Neuron (in vitro differentiated cells): ENCODE data around the gene SIRPD.

Experiments
- H2AFZ ChIP-seq: one replicate; pipeline ENCODE4 v1.6.1; 2013; ENCODE audit warnings: low read depth, mild to moderate bottlenecking, inconsistent platforms, low read length, moderate library complexity
- H3K27me3 ChIP-seq: one replicate; pipeline ENCODE4 v1.6.1; 2013; ENCODE audit warnings: low read length; ENCODE audit not compliant: insufficient read depth
- H3K36me3 ChIP-seq: one replicate; pipeline ENCODE4 v1.6.1; 2013; ENCODE audit warnings: low read length; ENCODE audit not compliant: insufficient read depth
- H3K4me1 ChIP-seq: one replicate; pipeline ENCODE4 v1.6.1; 2013; ENCODE audit warnings: low read length; ENCODE audit not compliant: insufficient read depth
- H3K4me3 ChIP-seq: 2 replicates; pipeline ENCODE4 v1.5.1; 2013; ENCODE audit warnings: mild to moderate bottlenecking, low read length, moderate library complexity
- H3K9me3 ChIP-seq: one replicate; pipeline ENCODE4 v1.6.1; 2013; ENCODE audit warnings: low read length

The SIRPD gene

DNA sequence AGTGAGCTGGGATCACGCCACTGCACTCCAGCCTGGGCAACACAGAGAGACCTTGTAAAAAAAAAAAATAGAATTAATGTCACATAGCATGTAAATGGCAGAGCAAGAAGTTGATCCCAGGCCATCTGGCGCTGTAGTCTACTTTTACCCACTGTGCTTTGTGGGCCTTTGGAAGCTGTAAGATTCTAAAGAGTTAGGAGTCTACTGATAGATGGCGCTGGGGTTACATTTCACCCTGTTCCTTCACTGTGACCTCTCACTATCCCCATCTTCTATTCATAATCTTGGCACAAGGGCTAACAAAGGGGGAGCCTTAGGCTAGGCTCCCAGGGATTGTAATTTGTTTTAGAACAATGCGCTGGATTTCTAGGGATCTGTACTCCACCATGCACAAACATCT is 24.4 kb downstream of the SIRPD start:
- Histone ChIP-seq H3K9me3 (no peaks in the 10 kb centered on the region), H3K4me1 (no peaks in the 10 kb centered on the region)

DNA sequence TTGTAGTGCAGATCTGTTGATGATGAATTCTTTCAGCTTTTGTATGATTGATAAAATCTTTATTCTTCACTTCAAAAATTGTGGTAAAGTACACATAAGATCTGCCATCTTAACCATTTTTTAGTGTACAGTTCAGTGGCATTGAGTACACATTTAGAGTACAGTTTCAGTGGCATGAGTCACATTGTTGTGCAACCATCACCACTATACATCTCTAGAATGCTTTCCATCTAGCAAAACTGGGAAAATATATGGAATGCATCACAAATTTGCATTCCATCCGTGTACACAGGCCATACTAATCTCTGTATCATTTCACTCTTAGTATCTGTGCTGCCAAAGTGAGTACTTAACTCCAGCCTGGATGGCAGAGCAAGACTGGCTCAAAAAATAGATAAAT is 28.7 kb downstream of the SIRPD start:
- H3K4me1 ChIP-seq: no peaks in the 10 kb centered on the region
- no peaks in the 10 kb centered on the region for H3K9me3 ChIP-seq
- H3K4me3 ChIP-seq: no peak overlapping the region
- no peak overlapping the region for H2AFZ ChIP-seq
- no peaks in the 10 kb centered on the region for H3K36me3 ChIP-seq
- no peaks in the 10 kb centered on the region for H3K27me3 ChIP-seq

More for the DNA sequence above, 24.4 kb downstream of the SIRPD start:
- H3K4me3 ChIP-seq: no peak overlapping the region
- H2AFZ ChIP-seq: no peak overlapping the region
- H3K36me3 ChIP-seq: no peaks in the 10 kb centered on the region
- H3K27me3 ChIP-seq: no peaks in the 10 kb centered on the region

DNA sequence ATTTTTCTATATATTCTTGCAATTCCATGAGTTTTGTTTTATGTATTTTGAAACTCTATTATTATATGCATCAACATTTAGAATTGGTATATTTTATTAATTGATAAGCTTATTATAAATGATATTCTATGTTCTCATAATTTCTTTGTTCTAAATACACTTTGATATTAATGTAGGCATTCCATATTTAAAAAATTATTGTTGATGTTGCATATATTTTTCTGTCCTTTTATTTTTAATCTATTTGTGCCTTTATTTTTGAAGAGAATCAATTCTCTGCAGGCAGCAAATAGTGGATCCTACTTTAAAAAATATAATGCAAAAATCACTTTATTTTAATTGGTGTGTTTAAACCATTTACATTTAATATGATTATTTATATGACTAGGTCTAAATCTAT is 29.6 kb downstream of the SIRPD start:
- Histone ChIP-seq H3K9me3 (no peaks in the 10 kb centered on the region), H2AFZ (no peak overlapping the region), H3K4me3 (no peak overlapping the region), H3K4me1 (no peaks in the 10 kb centered on the region), H3K27me3 (no peaks in the 10 kb centered on the region), H3K36me3 (no peaks in the 10 kb centered on the region)

DNA sequence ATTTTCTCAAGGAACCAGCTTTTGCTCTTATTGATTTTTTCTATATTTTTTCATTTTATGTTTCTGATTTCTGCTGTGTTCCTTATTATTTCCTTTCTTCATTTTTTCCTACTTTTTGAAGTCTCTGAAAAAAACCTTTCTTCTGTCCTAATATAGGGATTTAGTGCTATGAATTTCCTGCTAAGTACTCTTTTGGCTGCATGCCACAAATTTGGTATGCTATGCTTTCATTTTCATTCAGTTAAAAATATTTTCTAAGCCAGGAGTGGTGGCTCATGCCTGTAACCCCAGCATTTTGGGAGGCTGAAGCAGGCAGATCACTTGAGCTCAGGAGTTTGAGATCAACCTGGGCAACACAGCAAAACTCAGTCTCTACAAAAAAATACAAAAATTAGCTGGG is 30.6 kb downstream of the SIRPD start:
- Histone ChIP-seq H3K4me3 (no peak overlapping the region), H3K9me3 (no peaks in the 10 kb centered on the region), H3K4me1 (no peaks in the 10 kb centered on the region)

DNA sequence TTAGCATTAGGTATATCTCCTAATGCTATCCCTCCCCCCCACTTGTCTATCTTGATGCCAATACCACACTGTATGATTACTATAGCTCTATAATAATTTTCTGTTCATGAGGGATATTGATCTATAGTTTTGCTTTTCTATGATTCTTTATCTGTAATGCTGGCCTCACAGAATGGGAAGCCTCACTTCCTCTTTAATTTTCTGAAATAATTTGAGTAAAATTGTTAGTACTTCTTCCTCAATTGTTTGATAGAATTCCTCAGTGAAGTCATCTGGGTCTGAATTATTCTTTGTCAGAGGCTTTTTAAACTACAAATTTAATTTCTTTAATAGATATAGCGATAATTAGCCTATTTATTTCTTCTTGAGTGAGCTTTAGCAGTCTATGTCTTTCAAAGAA is 31.2 kb downstream of the SIRPD start:
- Histone ChIP-seq H3K4me3 (no peak overlapping the region), H3K4me1 (no peaks in the 10 kb centered on the region), H3K9me3 (no peaks in the 10 kb centered on the region), H3K36me3 (no peaks in the 10 kb centered on the region), H2AFZ (no peak overlapping the region), H3K27me3 (no peaks in the 10 kb centered on the region)

More for the DNA sequence above, 30.6 kb downstream of the SIRPD start:
- Histone ChIP-seq H3K36me3 (no peaks in the 10 kb centered on the region), H2AFZ (no peak overlapping the region), H3K27me3 (no peaks in the 10 kb centered on the region)

DNA sequence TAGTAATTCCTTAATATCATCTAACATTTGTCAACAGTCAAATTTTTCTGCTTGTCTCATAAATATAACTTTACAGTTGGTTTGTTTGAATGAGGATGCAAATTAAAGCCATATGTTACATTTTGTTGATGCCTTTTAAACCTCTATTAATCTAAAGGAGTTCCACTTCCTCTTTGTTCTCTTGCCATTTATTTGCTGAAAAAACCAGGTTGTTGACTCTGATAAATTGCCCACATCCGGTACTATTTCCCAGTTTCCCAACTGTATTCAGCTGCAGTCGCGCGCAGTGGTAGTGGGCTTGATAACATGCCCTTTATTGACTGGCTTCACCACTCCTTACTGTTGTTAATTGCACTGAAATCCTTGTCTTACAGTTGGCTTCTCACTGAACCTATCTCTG is 33.5 kb downstream of the SIRPD start:
- H3K4me3 ChIP-seq: no peak overlapping the region
- no peaks in the 10 kb centered on the region for H3K27me3 ChIP-seq
- no peaks in the 10 kb centered on the region for H3K9me3 ChIP-seq
- no peaks in the 10 kb centered on the region for H3K4me1 ChIP-seq
- H2AFZ ChIP-seq: no peak overlapping the region
- H3K36me3 ChIP-seq: no peaks in the 10 kb centered on the region

DNA sequence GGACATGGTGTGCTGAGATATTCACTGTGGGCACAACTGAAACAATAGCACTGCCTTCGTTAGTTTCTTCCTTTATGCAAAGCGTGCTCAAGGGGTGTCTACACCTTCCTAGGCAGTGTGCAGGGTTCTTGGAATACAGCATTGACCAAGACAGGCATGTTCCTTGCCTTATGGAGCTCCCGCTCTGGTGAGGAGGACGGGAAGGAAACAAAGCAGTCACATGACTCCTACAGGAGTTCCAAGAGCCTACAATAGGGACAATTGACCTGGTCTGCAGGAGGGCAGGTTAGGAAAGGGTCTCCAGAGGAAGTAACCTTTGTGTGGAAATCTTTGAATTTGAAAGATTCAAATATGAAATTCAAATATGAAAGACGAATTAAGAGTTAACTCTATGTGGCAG is 40.5 kb downstream of the SIRPD start:
- Histone ChIP-seq H2AFZ (no peak overlapping the region), H3K4me1 (no peaks in the 10 kb centered on the region), H3K4me3 (no peak overlapping the region), H3K27me3 (no peaks in the 10 kb centered on the region), H3K9me3 (no peaks in the 10 kb centered on the region), H3K36me3 (no peaks in the 10 kb centered on the region)

DNA sequence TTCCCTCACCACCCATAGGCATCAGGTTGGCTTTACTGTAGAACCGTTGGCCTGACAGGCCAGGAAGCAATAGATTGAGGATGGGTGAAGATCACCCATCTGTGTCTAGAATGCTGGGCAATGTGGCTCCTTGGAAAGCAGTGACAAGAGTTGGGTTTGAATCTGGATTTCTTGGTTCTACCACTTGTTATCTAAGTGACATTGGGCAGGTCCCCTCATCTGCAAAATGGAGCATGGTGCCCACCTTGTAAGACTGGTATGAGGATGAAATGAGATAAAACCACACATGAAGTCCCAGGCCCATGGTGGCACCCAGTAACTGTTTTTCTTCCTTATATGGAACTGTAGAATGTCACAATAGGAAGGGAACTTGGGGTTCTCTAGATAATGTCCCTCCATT is 43.7 kb downstream of the SIRPD start:
- H3K36me3 ChIP-seq: no peaks in the 10 kb centered on the region
- no peak overlapping the region for H3K4me3 ChIP-seq
- H2AFZ ChIP-seq: no peak overlapping the region
- H3K9me3 ChIP-seq: no peaks in the 10 kb centered on the region
- no peaks in the 10 kb centered on the region for H3K4me1 ChIP-seq
- peaks cover 3% of the 10 kb centered on the region for H3K27me3 ChIP-seq

DNA sequence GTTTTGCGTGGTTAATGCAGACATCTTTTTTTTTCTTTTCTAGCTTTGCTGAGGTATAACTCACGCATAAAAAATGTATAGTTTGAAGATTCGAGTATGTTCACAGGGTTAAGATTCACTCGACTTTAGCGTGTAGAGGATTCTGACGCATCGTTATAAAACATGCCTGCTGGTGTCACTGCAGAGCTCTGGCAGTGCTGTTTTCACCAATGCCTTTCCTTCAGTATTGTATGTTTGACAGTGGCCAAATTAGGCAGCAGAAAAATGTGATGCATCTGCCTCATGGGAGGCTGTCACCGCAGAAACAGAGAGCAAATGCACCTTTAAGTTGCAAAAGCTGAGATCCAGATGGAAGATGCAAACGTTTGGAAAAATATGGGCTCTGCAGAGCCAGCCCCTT is 48.3 kb downstream of the SIRPD start:
- H3K4me3 ChIP-seq: no peak overlapping the region
- no peaks in the 10 kb centered on the region for H3K4me1 ChIP-seq
- H3K9me3 ChIP-seq: no peaks in the 10 kb centered on the region
- no peak overlapping the region for H2AFZ ChIP-seq
- H3K27me3 ChIP-seq: peaks cover 5% of the 10 kb centered on the region
- H3K36me3 ChIP-seq: no peaks in the 10 kb centered on the region

DNA sequence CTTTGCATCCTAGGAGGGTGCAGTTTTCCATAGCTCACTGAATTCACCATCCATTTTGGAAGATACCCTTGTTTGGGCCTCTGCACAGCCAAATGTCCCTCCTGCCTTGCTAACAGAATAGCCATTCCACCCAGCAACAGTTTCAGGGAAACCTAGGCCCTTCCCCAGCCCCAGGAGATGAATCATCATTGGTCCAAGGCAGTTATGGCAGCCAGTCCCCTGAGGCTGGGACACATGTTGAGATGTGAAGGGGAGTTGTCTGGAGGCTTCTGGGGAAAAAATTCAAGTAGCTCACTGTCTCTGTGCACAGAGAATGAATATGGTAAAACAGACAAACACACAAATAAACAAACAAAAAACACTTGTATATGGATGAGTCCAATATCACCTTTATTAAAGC is 48.9 kb downstream of the SIRPD start:
- peaks cover 5% of the 10 kb centered on the region for H3K27me3 ChIP-seq
- H3K4me1 ChIP-seq: no peaks in the 10 kb centered on the region
- H3K4me3 ChIP-seq: no peak overlapping the region
- H3K9me3 ChIP-seq: no peaks in the 10 kb centered on the region
- H2AFZ ChIP-seq: no peak overlapping the region
- no peaks in the 10 kb centered on the region for H3K36me3 ChIP-seq

DNA sequence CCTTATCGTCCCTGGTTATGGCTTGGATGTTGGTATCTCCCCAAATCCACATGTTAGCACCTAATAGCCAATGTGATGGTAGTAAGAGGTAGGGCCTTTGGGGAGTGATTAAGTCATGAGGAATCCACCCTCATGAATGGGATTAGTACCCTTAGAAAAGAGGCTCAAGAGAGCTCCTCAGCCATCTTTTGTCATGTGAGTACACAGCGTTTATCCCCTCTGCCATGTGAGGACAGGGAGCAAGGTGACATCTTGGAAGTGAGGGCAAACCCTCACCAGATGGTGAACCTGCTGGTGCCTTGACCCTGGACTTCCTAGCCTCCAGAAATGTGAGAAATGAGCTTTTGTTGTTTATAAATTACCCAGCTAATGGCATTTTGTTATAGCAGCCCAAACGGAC is 50.2 kb downstream of the SIRPD start:
- H3K9me3 ChIP-seq: peaks cover 3% of the 10 kb centered on the region
- H2AFZ ChIP-seq: no peak overlapping the region
- H3K27me3 ChIP-seq: peaks cover 5% of the 10 kb centered on the region
- no peaks in the 10 kb centered on the region for H3K36me3 ChIP-seq
- no peak overlapping the region for H3K4me3 ChIP-seq
- no peaks in the 10 kb centered on the region for H3K4me1 ChIP-seq

DNA sequence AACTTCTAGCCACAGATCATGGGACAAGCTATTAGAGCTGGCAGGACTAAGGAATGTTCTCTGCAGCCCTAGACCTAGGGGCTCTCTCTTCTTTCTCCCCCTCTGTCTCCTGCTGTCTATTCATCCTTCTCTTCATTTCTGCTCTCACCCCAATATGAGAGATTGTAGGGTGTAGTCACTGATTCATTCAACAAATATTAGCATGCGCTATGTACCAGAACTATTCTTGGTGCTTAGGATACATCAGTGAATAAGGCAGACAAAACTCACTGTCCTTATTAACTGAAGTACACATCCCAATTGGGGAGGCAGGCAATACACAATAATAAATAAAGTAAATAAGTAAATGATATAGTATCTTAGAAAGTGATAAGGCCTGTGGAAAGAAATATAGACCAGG is 51.6 kb downstream of the SIRPD start:
- H3K4me3 ChIP-seq: no peak overlapping the region

DNA sequence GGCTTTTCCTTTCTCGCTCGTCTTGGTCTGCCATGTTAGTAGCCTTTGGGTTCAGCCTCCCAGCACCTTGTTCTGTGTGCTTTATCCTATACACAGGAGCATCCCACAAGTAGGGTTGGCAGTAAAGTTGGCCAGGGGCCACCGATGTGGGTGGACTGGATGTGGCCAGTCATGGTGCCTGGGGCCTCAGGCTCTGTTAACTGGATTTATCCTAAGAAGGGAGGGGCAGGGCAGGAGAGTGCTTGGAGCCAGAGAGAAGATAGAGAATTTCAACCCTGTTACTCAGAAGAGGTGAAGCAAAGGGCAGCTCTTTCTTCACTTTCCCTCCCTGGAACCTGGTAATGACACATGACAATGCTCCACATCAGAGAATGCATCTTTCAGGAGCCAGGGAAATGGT is 52.1 kb downstream of the SIRPD start:
- Histone ChIP-seq H3K36me3 (no peaks in the 10 kb centered on the region), H3K27me3 (peaks cover 3% of the 10 kb centered on the region), H2AFZ (no peak overlapping the region), H3K4me1 (no peaks in the 10 kb centered on the region), H3K4me3 (no peak overlapping the region), H3K9me3 (peaks cover 3% of the 10 kb centered on the region)

More for the DNA sequence above, 51.6 kb downstream of the SIRPD start:
- Histone ChIP-seq H3K27me3 (peaks cover 3% of the 10 kb centered on the region), H3K4me1 (no peaks in the 10 kb centered on the region), H3K9me3 (peaks cover 3% of the 10 kb centered on the region), H3K36me3 (no peaks in the 10 kb centered on the region), H2AFZ (no peak overlapping the region)

DNA sequence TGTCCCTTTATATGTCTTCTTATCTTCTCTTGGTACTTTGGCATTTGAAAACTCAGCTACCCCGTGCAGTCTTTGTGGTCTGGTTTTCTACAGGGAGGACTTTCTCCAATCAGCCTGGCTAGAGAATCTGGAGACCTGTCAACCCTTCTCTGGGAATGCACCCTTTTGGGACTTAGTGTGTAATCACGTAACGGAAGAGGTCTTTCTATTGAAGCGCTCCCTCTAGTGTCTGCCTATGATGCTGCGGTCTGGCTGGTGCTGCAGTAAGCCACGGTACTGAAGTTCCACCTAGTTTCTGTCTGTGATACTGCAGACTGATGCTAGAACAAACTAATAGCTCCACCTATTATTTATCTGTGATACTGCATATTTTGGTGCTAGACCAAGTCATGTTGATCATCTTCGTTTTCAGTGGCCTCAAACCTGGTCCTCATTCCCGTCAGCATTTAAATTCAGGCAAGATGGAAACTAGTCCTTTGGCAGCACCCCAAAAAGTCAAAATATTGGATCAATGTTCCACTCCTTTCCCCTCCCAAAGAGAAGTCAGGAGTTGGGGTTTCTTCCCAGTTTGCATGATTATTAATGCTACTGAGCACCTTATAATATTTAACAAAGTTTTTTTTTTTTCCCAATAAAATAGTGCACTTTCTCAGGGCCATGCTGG is 53.8 kb downstream of the SIRPD start:
- Histone ChIP-seq H3K36me3 (no peaks in the 10 kb centered on the region), H3K4me3 (no peak overlapping the region), H2AFZ (no peak overlapping the region), H3K4me1 (no peaks in the 10 kb centered on the region), H3K27me3 (peaks cover 3% of the 10 kb centered on the region), H3K9me3 (peaks cover 3% of the 10 kb centered on the region)
